ENCODE data around the gene P4HB.

- TF ChIP-seq POLR2AphosphoS5 (IDR thresholded peaks at IDR 0.05; ENCODE audit: low read depth) (no peak), CTCF (IDR thresholded peaks at IDR 0.05; ENCODE audit: insufficient read depth, low read length) (no peak)
Measured at GRCh38 chr17:81811705-81812570, 48.4 kb downstream of the P4HB start.

Measured in HL-60 (cell line).